CD14-positive monocyte (primary cell): ENCODE measurements around the gene DNAJA3. TPM values are rescaled to one million over a fixed set of nuclear protein-coding genes. Genes with fewer than 3 reads are reported as not detected.

Experiments
- DNase-seq, 3 donors: peaks; one replicate each; pipeline ENCODE4 v3.0.0-alpha.2; 2011 to 2022
- H2AFZ ChIP-seq: 2 replicates; pipeline ENCODE4 v1.6.0; 2012; ENCODE audit warnings: mild to moderate bottlenecking, low read depth, low read length, inconsistent platforms; ENCODE audit not compliant: insufficient read depth, poor library complexity, severe bottlenecking
- H3K27ac ChIP-seq, 2 donors: 1 replicate in 1 of 2; 2 replicates in 1 of 2; pipeline ENCODE4 v1.5.1; 2012 to 2013; ENCODE audit warnings: low read length in 2 of 2, control low read depth in 1 of 2, inconsistent platforms in 1 of 2, low read depth in 1 of 2, mild to moderate bottlenecking in 1 of 2
- H3K27me3 ChIP-seq, 2 donors: one replicate each; pipeline versions ENCODE4 v1.6.0 to v1.6.1; 2011 to 2013; ENCODE audit warnings: low read length in 2 of 2; ENCODE audit not compliant: control insufficient read depth in 2 of 2, insufficient read depth in 2 of 2
- H3K36me3 ChIP-seq, 2 donors: replicated peaks in 1 of 2; 1 replicate in 1 of 2; 2 replicates in 1 of 2; pipeline versions ENCODE4 v1.5.1 to v1.6.1; 2012 to 2013; ENCODE audit warnings: low read length in 2 of 2, control low read depth in 1 of 2, inconsistent platforms in 1 of 2, mild to moderate bottlenecking in 1 of 2; ENCODE audit not compliant: insufficient read depth in 2 of 2, control insufficient read depth in 1 of 2
- H3K4me1 ChIP-seq, 2 donors: 1 replicate in 1 of 2; 2 replicates in 1 of 2; pipeline versions ENCODE4 v1.5.1 to v1.6.1; 2012 to 2013; ENCODE audit warnings: low read length in 2 of 2, control low read depth in 1 of 2, inconsistent platforms in 1 of 2, mild to moderate bottlenecking in 1 of 2, moderate library complexity in 1 of 2; ENCODE audit not compliant: insufficient read depth in 2 of 2, control insufficient read depth in 1 of 2
- H3K4me2 ChIP-seq: replicated peaks from 2 replicates; pipeline ENCODE3; 2012; ENCODE audit warnings: low read length, moderate library complexity, mild to moderate bottlenecking; ENCODE audit not compliant: poor library complexity, severe bottlenecking; ENCODE audit errors: extremely low read depth
- H3K4me3 ChIP-seq, 3 experiments: fragments of 200-600 bp in 1 of 3; sonication (generic) in 1 of 3; replicated peaks in 1 of 3; 1 replicate in 2 of 3; 2 replicates in 1 of 3; pipeline ENCODE4 v1.5.1; 2011 to 2013; ENCODE audit warnings: low read length in 3 of 3, mild to moderate bottlenecking in 3 of 3, control low read depth in 2 of 3, low read depth in 2 of 3, inconsistent platforms in 1 of 3, moderate library complexity in 1 of 3
- H3K79me2 ChIP-seq: 2 replicates; pipeline ENCODE4 v1.6.0; 2012; ENCODE audit warnings: mild to moderate bottlenecking, control low read depth, inconsistent platforms, low read length, moderate library complexity; ENCODE audit not compliant: insufficient read depth
- H3K9ac ChIP-seq: 2 replicates; pipeline ENCODE4 v1.6.0; 2017; ENCODE audit warnings: low read length, mild to moderate bottlenecking; ENCODE audit not compliant: insufficient read depth, poor library complexity, severe bottlenecking
- H3K9me3 ChIP-seq, 2 donors: replicated peaks in 1 of 2; 1 replicate in 1 of 2; 2 replicates in 1 of 2; pipeline versions ENCODE4 v1.5.1 to v1.6.1; 2012 to 2013; ENCODE audit warnings: low read length in 2 of 2, control low read depth in 1 of 2; ENCODE audit not compliant: control insufficient read depth in 1 of 2, insufficient read depth in 1 of 2
- H4K20me1 ChIP-seq: 2 replicates; pipeline ENCODE4 v1.6.0; 2012; ENCODE audit warnings: mild to moderate bottlenecking, low read length, control low read depth, moderate library complexity; ENCODE audit not compliant: insufficient read depth
- H3K27ac Mint-ChIP-seq, 7 donors: one replicate each; pipeline ENCODE4 v1.8.0; 2020; ENCODE audit warnings: mild to moderate bottlenecking in 7 of 7, mixed read lengths in 7 of 7, moderate library complexity in 6 of 7, inconsistent platforms in 2 of 7
- H3K27me3 Mint-ChIP-seq, 3 donors: one replicate each; pipeline ENCODE4 v1.8.0; 2021 to 2022; ENCODE audit warnings: low read depth in 3 of 3, mild to moderate bottlenecking in 3 of 3, mixed read lengths in 3 of 3, moderate library complexity in 3 of 3, inconsistent platforms in 1 of 3
- H3K36me3 Mint-ChIP-seq, 2 donors: one replicate each; pipeline ENCODE4 v1.8.0; 2020; ENCODE audit warnings: mixed read lengths in 2 of 2, inconsistent platforms in 1 of 2, mild to moderate bottlenecking in 1 of 2
- H3K4me1 Mint-ChIP-seq: one replicate; pipeline ENCODE4 v1.8.0; 2020; ENCODE audit warnings: mild to moderate bottlenecking, mixed read lengths
- H3K4me3 Mint-ChIP-seq, 2 donors: one replicate each; pipeline ENCODE4 v1.8.0; 2020; ENCODE audit warnings: mild to moderate bottlenecking in 2 of 2, mixed read lengths in 2 of 2, moderate library complexity in 1 of 2
- H3K9me3 Mint-ChIP-seq, 7 donors: one replicate each; pipeline ENCODE4 v1.8.0; 2020 to 2022; ENCODE audit warnings: mixed read lengths in 7 of 7, mild to moderate bottlenecking in 6 of 7, moderate library complexity in 6 of 7, inconsistent platforms in 2 of 7
- WGBS: methylation state at CpG from one replicate; pipeline ENCODE4 v1.1.5; 2013; ENCODE audit warnings: missing lambda C conversion rate; ENCODE audit not compliant: insufficient coverage; 5-methylcytosine and 5-hydroxymethylcytosine counted together
- intact Hi-C, 2 donors: fragments of 100-400 bp; cut with micrococcal nuclease; formaldehyde crosslinking; loops; one replicate each; pipeline versions ENCODE4 v1.15.0 to v1.15.1; 2023
- polyA plus RNA-seq, 3 donors: library from polyadenylated mRNA; depleted of rRNA in 1 of 3; unstranded in 2 of 3; stranded (reverse) in 1 of 3; fragments of 300-500 nt in 2 of 3; fragments of >200 nt in 1 of 3; fragmentation: Illumina TruSeq in 2 of 3; gene quantifications; 1 replicate in 2 of 3; 2 replicates in 1 of 3; pipeline ENCODE4 v1.2.3, GENCODE V29; 2012 to 2021
- TF ChIP-seq, protein P1 (sequence below): fragments of 200-600 bp; IDR thresholded peaks from one replicate; pipeline ENCODE4 v1.8.0; 2022; ENCODE audit warnings: antibody characterized with exemption, mild to moderate bottlenecking

The DNAJA3 gene
- polyA plus RNA-seq, 3 donors, result 17.1 to 27.9 (median 19.5) TPM

DNA sequence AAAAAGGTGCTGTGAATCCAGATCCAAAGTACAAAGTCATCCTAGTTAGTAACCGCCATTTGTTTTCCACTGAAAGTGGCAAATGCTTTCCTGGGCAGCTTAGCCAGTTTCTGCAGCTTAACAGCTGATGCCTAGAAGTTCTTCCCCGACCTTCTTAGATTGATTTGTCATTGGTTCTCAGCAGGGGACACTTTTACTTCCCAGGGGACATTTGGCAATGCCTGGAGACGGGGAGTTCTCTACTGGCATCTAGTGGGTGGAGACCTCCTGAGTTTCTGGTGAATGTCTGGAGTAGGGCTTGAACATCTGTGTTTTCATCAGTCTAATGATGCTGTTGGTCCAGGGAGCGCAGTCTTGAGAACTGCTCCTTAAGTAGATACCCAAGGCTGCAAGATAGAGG, 7.6 kb downstream of the DNAJA3 start:
- TF ChIP-seq, protein P1, sequence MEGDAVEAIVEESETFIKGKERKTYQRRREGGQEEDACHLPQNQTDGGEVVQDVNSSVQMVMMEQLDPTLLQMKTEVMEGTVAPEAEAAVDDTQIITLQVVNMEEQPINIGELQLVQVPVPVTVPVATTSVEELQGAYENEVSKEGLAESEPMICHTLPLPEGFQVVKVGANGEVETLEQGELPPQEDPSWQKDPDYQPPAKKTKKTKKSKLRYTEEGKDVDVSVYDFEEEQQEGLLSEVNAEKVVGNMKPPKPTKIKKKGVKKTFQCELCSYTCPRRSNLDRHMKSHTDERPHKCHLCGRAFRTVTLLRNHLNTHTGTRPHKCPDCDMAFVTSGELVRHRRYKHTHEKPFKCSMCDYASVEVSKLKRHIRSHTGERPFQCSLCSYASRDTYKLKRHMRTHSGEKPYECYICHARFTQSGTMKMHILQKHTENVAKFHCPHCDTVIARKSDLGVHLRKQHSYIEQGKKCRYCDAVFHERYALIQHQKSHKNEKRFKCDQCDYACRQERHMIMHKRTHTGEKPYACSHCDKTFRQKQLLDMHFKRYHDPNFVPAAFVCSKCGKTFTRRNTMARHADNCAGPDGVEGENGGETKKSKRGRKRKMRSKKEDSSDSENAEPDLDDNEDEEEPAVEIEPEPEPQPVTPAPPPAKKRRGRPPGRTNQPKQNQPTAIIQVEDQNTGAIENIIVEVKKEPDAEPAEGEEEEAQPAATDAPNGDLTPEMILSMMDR, result no peak
- Histone ChIP-seq H3K79me2 (peaks cover 22% of the 10 kb centered on the region), H3K4me3 (no peak overlapping the region), H3K36me3 (peaks cover 37 to 62% of the 10 kb centered on the region in 2 donors), H3K4me2 (no peak overlapping the region), H3K27ac (no peak overlapping the region), H3K9ac (no peak overlapping the region), H4K20me1 (no peaks in the 10 kb centered on the region), H3K9me3 (no peaks in the 10 kb centered on the region), H3K4me1 (no peaks in the 10 kb centered on the region), H2AFZ (no peak overlapping the region), H3K27me3 (no peaks in the 10 kb centered on the region)
- Mint-ChIP-seq H3K27me3 (peaks cover 0 to 2% (median 0%) of the 10 kb centered on the region in 3 donors), H3K27ac (peak overlapping the region in 2 of 7 donors; percentile 56 to 74), H3K4me3 (no peak overlapping the region), H3K4me1 (no peaks in the 10 kb centered on the region), H3K9me3 (no peaks in the 10 kb centered on the region), H3K36me3 (peaks cover 52 to 72% of the 10 kb centered on the region in 2 donors)
- 94% methylated on average over 3 of the region's 4 CpGs for WGBS
- intact Hi-C loops, result no loop called here
- no peak for DNase-seq

DNA sequence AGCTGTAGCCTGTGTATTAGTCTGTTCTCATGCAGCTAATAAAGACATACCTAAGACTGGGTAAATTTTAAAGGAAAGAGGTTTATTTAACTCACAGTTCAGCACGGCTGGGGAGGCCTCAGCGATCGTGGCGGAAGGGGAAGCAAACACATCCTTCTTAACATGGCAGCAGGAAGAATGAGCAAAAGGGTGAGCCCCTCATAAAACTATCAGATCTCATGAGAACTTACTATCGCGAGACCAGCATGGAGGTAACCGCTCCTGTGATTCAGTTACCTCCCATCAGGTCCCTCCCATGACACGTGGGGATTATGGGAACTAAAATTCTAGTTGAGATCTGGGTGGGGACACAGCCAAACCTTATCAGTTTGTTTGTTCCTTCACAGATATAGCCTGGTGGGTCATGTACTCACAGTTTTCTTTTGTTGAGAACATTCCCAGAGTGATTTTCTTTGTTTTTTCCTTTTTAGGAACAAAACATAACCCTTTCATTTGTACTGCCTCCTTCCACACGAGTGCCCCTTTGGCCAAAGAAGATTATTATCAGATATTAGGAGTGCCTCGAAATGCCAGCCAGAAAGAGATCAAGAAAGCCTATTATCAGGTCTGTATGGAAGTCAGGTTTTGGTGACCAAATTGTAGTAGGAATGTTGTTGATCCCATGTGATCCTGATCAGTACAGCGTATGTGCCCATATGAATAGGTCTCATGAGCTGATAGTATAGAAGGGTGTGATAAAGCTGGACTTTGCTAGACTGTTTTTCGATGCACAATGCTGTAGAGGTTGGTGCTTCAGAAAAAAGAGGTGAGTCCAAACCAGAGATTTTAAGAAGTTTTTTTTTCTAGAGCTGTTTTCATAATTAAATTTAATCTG, 8.5 kb downstream of the DNAJA3 start:
- Histone ChIP-seq H3K79me2 (peaks cover 15% of the 10 kb centered on the region), H3K4me1 (no peaks in the 10 kb centered on the region), H3K4me2 (no peak overlapping the region), H3K9ac (no peak overlapping the region), H3K36me3 (peaks cover 41 to 72% of the 10 kb centered on the region in 2 donors), H3K27ac (peak overlapping the region in 1 of 2 donors; percentile 31), H3K9me3 (no peaks in the 10 kb centered on the region), H3K4me3 (no peak overlapping the region), H2AFZ (no peak overlapping the region), H3K27me3 (no peaks in the 10 kb centered on the region), H4K20me1 (no peaks in the 10 kb centered on the region)
- intact Hi-C loops, result no loop called here
- no peak overlapping the region for H3K4me3 Mint-ChIP-seq
- WGBS, result 100% methylated on average over 5 of the region's 12 CpGs
- H3K9me3 Mint-ChIP-seq, result no peaks in the 10 kb centered on the region
- peak overlapping the region in 2 of 7 donors; percentile 1 to 57 for H3K27ac Mint-ChIP-seq
- H3K36me3 Mint-ChIP-seq, result peaks cover 53 to 72% of the 10 kb centered on the region in 2 donors
- DNase-seq, result no peak
- H3K4me1 Mint-ChIP-seq, result no peaks in the 10 kb centered on the region
- peaks cover 0 to under 1% (median 0%) of the 10 kb centered on the region in 3 donors for H3K27me3 Mint-ChIP-seq
- TF ChIP-seq, protein P1, result no peak
